Suppressor macrophage (primary cell): ENCODE results near the gene ASIC4.

Experiments
- DNase-seq, 4 experiments: peaks; one replicate each; pipeline ENCODE4 v3.0.0-alpha.2; 2020 to 2022

ASIC4 gene

DNA sequence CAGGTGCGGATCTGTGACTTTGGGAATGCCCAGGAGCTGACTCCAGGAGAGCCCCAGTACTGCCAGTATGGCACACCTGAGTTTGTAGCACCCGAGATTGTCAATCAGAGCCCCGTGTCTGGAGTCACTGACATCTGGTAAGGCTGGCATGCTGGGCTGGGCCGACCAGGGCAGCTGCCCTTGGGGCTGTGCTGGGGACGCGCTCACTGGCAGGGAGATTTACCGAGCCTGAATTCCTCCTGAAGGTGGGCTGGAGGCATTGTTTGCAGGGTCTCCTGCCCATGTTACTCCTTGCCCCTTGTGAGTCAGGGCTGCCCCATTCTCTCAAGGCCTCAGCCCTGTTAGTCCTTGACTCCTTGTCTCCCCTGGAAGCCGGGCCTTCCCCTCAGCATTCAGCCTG, 34.3 kb upstream of the ASIC4 start:
- DNase-seq = no peak

DNA sequence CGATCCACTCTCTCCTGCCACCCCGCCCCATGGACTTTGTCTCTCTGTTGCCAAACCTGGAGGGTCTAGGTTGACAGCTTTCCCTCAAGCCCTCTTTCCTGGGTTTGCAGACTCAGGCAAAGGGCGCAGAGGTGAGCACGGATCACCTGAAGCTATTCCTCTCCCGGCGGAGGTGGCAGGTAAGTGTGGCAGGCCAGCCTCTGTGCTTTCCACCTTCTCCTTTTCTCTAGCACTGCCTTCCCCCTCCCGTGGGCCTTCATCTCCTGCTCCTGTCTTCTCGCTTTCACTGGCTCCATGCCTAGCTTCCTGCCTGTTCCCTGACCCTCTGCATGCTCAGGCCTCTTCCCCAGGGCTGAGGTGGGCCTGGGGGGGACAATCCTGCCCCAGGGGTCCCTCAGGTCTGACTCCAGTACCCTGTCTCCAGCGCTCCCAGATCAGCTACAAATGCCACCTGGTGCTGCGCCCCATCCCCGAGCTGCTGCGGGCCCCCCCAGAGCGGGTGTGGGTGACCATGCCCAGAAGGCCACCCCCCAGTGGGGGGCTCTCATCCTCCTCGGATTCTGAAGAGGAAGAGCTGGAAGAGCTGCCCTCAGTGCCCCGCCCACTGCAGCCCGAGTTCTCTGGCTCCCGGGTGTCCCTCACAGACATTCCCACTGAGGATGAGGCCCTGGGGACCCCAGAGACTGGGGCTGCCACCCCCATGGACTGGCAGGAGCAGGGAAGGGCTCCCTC, 31.4 kb upstream of the ASIC4 start:
- DNase-seq = no peak

DNA sequence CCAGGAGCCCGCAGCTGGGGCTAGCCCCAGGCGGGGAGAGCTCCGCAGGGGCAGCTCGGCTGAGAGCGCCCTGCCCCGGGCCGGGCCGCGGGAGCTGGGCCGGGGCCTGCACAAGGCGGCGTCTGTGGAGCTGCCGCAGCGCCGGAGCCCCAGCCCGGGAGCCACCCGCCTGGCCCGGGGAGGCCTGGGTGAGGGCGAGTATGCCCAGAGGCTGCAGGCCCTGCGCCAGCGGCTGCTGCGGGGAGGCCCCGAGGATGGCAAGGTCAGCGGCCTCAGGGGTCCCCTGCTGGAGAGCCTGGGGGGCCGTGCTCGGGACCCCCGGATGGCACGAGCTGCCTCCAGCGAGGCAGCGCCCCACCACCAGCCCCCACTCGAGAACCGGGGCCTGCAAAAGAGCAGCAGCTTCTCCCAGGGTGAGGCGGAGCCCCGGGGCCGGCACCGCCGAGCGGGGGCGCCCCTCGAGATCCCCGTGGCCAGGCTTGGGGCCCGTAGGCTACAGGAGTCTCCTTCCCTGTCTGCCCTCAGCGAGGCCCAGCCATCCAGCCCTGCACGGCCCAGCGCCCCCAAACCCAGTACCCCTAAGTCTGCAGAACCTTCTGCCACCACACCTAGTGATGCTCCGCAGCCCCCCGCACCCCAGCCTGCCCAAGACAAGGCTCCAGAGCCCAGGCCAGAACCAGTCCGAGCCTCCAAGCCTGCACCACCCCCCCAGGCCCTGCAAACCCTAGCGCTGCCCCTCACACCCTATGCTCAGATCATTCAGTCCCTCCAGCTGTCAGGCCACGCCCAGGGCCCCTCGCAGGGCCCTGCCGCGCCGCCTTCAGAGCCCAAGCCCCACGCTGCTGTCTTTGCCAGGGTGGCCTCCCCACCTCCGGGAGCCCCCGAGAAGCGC, 30.6 kb upstream of the ASIC4 start:
- DNase-seq = no peak

DNA sequence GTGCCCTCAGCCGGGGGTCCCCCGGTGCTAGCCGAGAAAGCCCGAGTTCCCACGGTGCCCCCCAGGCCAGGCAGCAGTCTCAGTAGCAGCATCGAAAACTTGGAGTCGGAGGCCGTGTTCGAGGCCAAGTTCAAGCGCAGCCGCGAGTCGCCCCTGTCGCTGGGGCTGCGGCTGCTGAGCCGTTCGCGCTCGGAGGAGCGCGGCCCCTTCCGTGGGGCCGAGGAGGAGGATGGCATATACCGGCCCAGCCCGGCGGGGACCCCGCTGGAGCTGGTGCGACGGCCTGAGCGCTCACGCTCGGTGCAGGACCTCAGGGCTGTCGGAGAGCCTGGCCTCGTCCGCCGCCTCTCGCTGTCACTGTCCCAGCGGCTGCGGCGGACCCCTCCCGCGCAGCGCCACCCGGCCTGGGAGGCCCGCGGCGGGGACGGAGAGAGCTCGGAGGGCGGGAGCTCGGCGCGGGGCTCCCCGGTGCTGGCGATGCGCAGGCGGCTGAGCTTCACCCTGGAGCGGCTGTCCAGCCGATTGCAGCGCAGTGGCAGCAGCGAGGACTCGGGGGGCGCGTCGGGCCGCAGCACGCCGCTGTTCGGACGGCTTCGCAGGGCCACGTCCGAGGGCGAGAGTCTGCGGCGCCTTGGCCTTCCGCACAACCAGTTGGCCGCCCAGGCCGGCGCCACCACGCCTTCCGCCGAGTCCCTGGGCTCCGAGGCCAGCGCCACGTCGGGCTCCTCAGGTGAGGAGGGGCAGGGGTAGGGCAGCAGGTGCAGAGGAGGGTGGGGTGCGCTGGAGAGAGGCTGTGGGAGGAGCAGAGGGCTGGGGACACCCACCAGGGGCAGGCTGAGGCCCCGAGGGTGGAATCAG, 29.7 kb upstream of the ASIC4 start:
- peak in 1 of 4 experiments; percentile 24 for DNase-seq

DNA sequence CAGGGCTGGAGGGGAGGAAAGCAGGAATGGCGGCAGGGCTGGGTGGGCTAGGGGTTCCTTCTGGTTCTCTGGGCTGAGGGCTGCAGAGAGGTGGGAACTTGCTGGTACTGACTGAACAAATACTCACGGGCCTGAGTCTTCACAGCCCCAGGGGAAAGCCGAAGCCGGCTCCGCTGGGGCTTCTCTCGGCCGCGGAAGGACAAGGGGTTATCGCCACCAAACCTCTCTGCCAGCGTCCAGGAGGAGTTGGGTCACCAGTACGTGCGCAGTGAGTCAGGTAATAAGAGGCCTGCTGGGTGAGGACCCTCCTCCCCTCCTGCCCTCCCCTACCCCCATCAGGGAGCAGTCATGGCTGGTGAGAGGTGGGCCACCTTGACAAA, 29.1 kb upstream of the ASIC4 start:
- no peak for DNase-seq

DNA sequence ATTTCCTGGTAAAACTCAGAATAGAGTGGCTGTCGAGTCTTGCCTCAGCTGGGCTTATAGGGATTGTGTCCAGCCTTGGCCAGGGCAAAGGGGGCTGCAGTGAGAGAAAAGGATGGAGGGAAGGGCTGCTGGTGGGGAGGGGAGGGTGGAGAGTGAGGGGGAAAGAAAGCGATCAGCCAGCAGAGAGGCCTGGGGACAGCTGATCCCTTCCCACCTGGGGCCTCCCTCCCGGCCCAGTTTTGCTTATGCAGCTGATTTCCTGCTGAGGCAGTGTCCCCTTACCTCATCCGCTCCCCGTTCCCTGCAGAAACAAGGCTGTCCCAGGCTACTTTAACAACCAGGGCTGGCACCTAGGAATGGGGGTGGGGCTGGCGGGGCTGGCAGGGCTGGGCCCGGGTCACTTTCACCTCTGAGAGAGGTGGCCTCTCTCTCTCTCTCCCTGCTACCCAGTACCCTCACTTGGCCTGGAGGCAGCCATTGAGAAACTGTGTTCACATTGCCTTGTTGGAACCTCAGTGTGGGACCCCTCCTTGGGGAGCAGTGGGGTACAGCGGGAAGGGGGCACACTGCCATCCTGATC, 27.8 kb upstream of the ASIC4 start:
- DNase-seq = no peak

DNA sequence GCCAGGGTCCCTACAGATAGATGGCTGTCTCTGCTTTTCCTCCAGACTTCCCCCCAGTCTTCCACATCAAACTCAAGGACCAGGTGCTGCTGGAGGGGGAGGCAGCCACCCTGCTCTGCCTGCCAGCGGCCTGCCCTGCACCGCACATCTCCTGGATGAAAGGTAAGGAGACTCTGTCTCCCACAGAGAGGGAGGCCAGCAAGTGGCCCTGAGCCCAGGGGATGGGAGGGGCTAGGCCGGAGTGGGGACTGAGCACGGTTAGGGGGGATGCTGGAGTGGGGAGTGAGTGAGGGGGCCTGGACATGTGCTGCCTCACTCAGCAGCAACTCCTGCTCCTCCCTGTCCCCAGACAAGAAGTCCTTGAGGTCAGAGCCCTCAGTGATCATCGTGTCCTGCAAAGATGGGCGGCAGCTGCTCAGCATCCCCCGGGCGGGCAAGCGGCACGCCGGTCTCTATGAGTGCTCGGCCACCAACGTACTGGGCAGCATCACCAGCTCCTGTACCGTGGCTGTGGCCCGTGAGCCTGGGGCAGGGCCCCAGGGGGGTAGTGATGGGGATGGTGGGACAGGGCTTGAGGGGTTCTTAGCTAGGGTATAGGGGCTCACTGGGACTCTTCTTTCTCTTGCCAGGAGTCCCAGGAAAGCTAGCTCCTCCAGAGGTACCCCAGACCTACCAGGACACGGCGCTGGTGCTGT, 26.0 kb upstream of the ASIC4 start:
- DNase-seq = no peak

DNA sequence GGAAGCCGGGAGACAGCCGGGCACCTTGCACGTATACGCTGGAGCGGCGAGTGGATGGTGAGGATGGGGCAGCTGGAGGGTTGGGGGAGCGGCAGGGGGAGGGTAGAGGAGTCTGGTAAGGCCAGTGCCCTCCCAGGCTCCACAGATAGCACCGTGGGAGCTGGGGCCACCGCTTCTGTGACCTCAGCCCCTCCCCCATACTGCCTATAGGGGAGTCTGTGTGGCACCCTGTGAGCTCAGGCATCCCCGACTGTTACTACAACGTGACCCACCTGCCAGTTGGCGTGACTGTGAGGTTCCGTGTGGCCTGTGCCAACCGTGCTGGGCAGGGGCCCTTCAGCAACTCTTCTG, 25.5 kb upstream of the ASIC4 start:
- DNase-seq = no peak

DNA sequence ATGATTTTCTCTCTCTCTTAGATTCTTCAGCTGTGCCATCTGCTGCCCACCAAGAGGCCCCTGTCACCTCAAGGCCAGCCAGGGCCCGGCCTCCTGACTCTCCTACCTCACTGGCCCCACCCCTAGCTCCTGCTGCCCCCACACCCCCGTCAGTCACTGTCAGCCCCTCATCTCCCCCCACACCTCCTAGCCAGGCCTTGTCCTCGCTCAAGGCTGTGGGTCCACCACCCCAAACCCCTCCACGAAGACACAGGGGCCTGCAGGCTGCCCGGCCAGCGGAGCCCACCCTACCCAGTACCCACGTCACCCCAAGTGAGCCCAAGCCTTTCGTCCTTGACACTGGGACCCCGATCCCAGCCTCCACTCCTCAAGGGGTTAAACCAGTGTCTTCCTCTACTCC, 25.0 kb upstream of the ASIC4 start:
- no peak for DNase-seq

DNA sequence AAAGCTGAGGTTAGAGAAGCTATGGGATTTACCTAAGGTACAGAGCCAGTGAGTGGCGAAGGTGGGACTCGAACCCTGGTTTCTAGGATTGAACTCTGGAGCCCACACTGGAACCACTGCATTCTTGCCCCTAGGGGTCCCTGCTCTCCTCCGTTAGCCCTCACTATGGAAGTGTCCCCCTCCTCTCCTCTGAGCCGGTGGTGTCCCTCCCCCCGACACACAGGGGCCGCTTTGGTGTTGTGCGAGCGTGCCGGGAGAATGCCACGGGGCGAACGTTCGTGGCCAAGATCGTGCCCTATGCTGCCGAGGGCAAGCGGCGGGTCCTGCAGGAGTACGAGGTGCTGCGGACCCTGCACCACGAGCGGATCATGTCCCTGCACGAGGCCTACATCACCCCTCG, 24.1 kb upstream of the ASIC4 start:
- DNase-seq = no peak

DNA sequence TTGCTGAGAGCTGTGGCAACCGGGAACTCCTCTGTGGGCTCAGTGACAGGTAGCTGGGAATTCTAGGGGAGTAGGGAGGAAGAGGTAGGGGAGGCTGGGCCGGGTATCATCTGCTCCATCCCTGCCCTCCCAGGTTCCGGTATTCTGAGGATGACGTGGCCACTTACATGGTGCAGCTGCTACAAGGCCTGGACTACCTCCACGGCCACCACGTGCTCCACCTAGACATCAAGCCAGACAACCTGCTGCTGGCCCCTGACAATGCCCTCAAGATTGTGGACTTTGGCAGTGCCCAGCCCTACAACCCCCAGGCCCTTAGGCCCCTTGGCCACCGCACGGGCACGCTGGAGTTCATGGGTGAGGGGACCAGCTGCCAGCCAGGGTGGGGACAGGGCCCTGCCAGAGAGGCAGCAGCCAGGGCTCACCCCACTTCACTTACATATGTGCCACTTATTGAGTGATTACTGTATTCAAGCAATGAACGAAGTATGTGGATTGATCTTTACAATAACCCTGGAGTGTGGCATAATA, 23.6 kb upstream of the ASIC4 start:
- no peak for DNase-seq

DNA sequence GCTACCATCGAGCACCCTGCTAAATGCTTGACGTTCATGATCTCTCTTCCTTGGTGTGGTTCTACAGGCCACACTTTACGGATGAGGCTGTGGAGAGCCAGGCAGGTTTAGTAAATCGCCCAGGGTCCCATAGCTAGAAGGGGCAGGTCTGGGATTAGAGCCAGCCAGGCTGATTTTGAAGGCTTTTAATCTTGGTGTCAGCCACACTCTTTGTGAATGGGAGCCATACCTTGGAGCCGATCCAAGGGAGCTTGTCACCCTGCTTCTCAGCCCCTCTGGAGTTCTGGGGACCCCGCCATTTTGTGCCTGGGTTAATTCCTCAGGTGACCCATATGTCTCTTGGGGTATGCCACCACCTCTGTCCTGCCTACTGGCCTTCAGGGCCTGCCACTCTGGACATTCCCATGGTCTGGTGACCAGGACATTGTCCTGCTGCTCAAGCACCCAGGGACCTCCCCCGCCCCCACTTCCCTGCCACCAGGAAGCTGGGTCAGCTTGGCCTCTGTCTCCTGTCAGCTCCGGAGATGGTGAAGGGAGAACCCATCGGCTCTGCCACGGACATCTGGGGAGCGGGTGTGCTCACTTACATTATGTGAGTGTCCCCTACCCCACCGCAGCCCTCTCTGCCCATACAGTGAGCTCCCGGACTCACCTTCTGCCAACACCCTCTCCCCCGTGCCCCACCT, 22.9 kb upstream of the ASIC4 start:
- no peak for DNase-seq

DNA sequence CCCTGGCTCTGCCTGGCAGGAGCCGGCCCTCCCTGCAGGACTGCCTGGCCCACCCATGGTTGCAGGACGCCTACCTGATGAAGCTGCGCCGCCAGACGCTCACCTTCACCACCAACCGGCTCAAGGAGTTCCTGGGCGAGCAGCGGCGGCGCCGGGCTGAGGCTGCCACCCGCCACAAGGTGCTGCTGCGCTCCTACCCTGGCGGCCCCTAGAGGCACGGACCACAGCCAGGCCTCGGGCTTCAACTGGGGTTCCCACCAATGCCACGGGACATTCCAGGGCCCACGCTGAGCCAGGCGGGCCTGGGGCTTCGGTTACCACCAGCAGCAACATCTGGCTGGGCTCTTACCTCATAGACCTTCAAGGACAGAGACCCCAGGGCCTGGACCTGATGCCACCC, 21.7 kb upstream of the ASIC4 start:
- DNase-seq = no peak

DNA sequence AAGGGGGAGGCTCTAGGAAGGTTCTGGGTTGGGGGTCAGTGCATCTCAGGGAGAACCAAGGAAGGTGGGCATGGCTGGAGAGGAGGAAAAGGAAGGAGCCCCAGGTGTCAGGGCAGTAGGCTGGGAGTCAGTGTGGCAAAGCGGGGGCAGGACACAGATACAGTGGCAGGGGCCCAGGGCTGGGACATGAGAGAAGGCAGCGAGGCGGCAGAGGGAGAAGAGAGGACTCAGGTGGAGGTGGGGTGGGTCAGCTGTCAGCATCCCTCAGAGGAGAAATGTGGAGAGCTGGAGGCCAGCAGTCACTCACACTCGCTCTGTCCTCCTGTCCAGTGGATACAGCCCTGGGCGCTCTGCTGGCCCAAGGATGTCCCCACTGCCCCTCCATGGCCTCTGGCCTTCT, 21.2 kb upstream of the ASIC4 start:
- DNase-seq = no peak

DNA sequence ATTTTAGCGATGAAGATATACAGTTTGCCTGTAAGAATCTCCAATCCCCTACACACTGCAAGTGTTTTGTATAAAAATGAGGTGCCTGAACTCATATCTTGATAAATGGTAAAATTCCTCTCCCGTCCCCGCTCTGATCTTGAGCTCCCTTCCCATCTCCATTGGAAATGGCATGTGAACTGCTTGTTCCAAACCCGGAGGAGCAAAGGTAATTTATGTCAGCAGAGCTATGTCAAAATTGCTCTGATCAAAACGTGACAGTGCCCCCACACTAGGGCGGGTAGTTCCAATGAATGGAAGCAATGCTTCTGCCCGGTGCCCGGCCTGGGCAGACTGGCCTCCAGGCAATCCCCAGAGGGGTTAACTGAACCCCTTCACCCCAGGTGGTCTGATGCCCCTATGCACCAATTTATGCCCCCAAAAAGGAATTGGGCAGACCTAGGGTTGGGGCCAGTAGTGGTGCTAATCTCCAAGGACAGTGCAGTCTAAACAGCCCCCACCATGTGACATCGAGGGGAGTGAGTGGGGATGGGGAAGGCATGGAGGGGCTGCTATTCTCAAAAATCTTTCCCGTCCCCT, 19.2 kb upstream of the ASIC4 start:
- no peak for DNase-seq

DNA sequence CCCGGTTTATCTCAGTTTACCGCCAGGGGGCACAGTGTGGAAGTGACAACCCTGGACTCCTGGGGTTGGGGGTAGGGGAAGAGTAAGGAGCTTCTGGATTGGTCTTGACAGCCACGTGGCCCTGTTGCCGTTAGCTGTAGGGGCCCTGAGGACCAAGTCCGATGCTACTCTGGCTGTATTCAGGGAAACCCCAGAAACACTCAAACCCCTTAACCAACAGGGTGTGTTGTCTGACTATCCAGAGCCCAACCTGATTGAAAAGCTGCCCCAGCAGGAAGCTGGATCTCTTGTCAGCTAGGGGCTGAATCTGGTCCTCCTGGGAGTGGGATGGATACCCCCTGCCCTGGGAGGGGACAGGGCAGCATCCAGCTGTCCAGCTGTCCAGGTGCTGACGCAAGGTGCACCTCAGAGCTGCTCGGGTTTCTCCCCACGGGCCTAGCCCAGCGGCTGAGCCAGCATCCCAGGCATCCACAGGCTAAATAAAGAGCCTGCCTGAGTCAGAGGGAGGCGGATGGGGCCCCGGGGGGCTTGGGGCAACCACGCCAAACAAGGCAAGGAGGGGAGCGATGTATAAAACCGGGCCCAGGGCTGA, 18.7 kb upstream of the ASIC4 start:
- peak; percentile 65 to 76 (median 72) for DNase-seq

DNA sequence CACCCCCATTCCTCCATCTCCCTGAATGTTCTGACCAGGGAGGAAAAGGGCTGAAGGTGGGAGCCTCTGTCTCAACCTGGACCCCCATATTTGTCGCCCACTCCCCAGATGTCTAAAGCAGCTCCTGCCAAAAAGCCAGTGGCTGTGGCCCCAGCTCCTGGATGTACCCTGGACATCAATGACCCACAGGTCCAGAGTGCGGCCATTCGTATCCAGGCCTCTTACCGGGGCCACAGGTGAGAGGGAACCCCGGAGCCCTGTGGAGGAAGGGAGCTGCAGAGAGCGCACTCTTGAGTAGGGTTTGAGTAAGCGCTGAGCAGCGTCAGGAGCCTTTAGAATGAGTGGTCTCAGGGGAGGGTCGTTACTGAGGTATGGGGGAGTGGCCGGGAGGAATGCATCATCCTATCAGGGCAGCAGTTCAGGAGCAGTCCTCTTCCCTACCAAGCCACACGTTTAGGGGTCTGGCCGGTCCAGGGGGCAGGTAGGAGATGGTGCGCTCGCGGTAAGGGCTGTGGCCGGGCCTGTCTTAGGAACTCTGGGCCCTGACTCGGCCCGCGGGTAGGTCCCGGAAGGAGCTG, 17.9 kb upstream of the ASIC4 start:
- no peak for DNase-seq

DNA sequence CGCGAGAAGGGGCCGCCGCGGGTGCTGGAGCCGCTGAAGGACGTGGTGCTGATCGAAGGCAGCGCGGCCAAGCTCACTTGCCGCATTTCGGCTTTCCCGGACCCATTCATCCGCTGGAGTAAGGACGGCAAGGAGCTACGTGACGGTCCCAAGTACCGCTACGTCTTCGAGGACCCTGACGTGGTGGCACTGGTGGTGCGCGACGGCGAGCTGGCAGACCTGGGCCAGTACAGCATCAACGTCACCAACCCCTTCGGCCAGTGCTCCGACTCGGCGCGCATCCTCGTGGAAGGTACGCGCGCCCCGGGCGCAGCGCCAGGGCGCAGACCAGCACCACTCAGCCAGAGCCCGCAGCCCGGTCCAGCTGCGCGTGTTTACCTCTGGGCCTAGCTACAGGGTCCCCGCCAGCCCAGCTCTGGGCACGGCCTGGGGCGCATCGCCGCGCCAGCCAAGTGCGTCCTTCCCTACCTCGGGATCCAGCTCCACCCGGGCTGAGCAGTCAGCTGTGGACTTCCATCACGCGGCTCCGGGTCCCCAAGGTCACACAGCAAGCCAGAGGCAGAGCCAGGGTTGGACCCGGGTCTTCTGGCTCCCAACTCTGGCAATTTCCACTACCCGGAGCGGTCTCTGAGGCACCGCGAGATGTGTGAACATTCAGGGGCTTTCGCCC, 17.3 kb upstream of the ASIC4 start:
- DNase-seq = no peak

DNA sequence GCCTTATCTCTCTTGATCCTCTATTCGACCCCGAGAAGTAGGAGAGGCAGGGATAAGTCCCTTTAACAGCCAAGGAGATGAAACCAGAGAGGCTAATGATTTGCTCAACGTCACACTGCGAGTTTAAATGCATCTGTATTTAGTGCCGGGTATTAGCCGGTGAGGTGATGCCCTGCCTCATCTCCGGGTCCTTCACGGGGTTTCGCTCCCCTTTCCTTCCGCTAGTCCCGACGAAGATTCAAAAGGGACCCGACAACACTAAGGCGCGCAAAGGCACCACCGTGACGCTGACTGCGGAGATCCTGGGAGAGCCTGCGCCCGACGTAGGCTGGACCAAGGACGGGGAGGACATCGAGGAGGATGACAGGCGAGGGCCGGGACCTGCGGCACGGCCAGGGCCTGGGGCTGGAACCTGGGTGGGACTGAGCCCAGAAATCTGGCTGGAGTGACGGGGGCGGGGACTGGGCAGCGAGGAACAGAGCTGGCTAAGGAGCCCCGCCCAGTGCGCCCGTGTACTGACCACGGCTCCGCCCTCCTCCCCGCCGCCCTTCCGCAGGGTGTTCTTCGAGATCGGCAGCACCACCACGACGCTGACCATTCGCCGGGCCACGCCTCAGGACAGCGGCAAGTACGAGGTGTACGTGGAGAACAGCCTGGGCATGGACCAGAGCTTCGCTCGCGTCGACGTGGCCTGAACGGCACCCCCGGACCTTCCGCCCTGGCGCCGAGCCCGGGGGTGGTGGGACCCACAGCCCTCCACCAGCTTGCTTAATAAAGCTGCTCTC, 16.6 kb upstream of the ASIC4 start:
- peak; percentile 84 to 95 (median 90) for DNase-seq
